Osteoblast (primary cell): Measurements from ENCODE around the gene SLC9C1. TPM values are rescaled to one million over a fixed set of nuclear protein-coding genes. Genes with fewer than 3 reads are reported as not detected.
A peak's percentile ranks its signal among the peaks of the same experiment; 100 is the strongest.

Experiments
- DNase-seq: peaks from one replicate; pipeline ENCODE4 v3.0.0; 2011; ENCODE audit warnings: low spot score, mixed read lengths; ENCODE audit not compliant: insufficient read length; ENCODE audit errors: missing footprints
- H2AFZ ChIP-seq: 2 replicates; pipeline ENCODE4 v1.6.0; 2011; ENCODE audit warnings: mild to moderate bottlenecking, low read length
- H3K27ac ChIP-seq: 2 replicates; pipeline ENCODE4 v1.5.1; 2011; ENCODE audit warnings: mild to moderate bottlenecking, low read depth, low read length, moderate library complexity
- H3K27me3 ChIP-seq: 2 replicates; pipeline ENCODE4 v1.6.0; 2012; ENCODE audit warnings: mild to moderate bottlenecking, control low read depth, inconsistent platforms, low read length, moderate library complexity; ENCODE audit not compliant: insufficient read depth
- H3K36me3 ChIP-seq: 2 replicates; pipeline ENCODE4 v1.5.1; 2011; ENCODE audit warnings: mild to moderate bottlenecking, low read length, control low read depth, moderate library complexity; ENCODE audit not compliant: insufficient read depth
- H3K4me1 ChIP-seq: 2 replicates; pipeline ENCODE4 v1.5.1; 2011; ENCODE audit warnings: mild to moderate bottlenecking, low read length, control low read depth, moderate library complexity; ENCODE audit not compliant: insufficient read depth
- H3K4me2 ChIP-seq: 2 replicates; pipeline ENCODE4 v1.6.0; 2011; ENCODE audit warnings: mild to moderate bottlenecking, low read length; ENCODE audit not compliant: insufficient read depth
- H3K4me3 ChIP-seq: fragments of 200-600 bp; sonication (generic); 3 replicates; pipeline ENCODE4 v1.5.1; 2012; ENCODE audit warnings: mild to moderate bottlenecking, low read length, inconsistent platforms; ENCODE audit not compliant: insufficient read depth
- H3K79me2 ChIP-seq: 2 replicates; pipeline ENCODE4 v1.6.0; 2012; ENCODE audit warnings: mild to moderate bottlenecking, low read length, control low read depth, inconsistent platforms; ENCODE audit not compliant: insufficient read depth
- H3K9me3 ChIP-seq: 2 replicates; pipeline ENCODE4 v1.5.1; 2011; ENCODE audit warnings: low read depth, low read length, control low read depth
- H4K20me1 ChIP-seq: 2 replicates; pipeline ENCODE4 v1.6.0; 2012; ENCODE audit warnings: mild to moderate bottlenecking, low read length, control low read depth; ENCODE audit not compliant: insufficient read depth
- CTCF ChIP-seq: IDR thresholded peaks from 2 replicates; pipeline ENCODE4 v1.5.1; 2011; ENCODE audit warnings: mild to moderate bottlenecking, low read depth, low read length, moderate library complexity; ENCODE audit errors: extremely low read depth
- total RNA-seq: library from RNA; depleted of rRNA; stranded (reverse); fragments of >200 nt; gene quantifications from 2 replicates; pipeline ENCODE4 v1.2.3, GENCODE V29; 2012

Gene SLC9C1
- total RNA-seq, 1 donor, result not detected

GRCh38 chr3:112095731-112096130 is 198.3 kb downstream of the SLC9C1 start:
- H3K27me3 ChIP-seq, result no peaks in the 10 kb centered on the region
- no peak for TF ChIP-seq CTCF

GRCh38 chr3:112093180-112093522 is 200.9 kb downstream of the SLC9C1 start:
- no peak for DNase-seq
- H3K36me3 ChIP-seq, result no peaks in the 10 kb centered on the region
- peaks cover 26% of the 10 kb centered on the region for H3K4me1 ChIP-seq
- H3K27ac ChIP-seq, result peak overlapping the region; percentile 61
- H3K79me2 ChIP-seq, result peaks cover 24% of the 10 kb centered on the region
- peak overlapping the region; percentile 76 for H2AFZ ChIP-seq
- peak overlapping the region; percentile 37 for H3K4me3 ChIP-seq
- TF ChIP-seq CTCF, result no peak
- no peaks in the 10 kb centered on the region for H3K9me3 ChIP-seq
- H3K27me3 ChIP-seq, result no peaks in the 10 kb centered on the region
- H3K4me2 ChIP-seq, result peak overlapping the region; percentile 74
- no peaks in the 10 kb centered on the region for H4K20me1 ChIP-seq

More at GRCh38 chr3:112095731-112096130, 198.3 kb downstream of the SLC9C1 start:
- Histone ChIP-seq H3K36me3 (no peaks in the 10 kb centered on the region), H3K4me2 (no peak overlapping the region), H3K79me2 (peaks cover 10% of the 10 kb centered on the region), H3K27ac (no peak overlapping the region), H4K20me1 (no peaks in the 10 kb centered on the region), H3K4me1 (peaks cover 26% of the 10 kb centered on the region), H2AFZ (no peak overlapping the region), H3K4me3 (no peak overlapping the region), H3K9me3 (no peaks in the 10 kb centered on the region)
- no peak for DNase-seq

GRCh38 chr3:112092496-112093179 is 201.4 kb downstream of the SLC9C1 start:
- no peak for TF ChIP-seq CTCF
- Histone ChIP-seq H3K4me3 (peak overlapping the region; percentile 37), H3K27ac (peak overlapping the region; percentile 61)

GRCh38 chr3:112090887-112091586 is 203.0 kb downstream of the SLC9C1 start:
- Histone ChIP-seq H3K4me3 (no peak overlapping the region), H3K9me3 (no peaks in the 10 kb centered on the region), H3K79me2 (peaks cover 29% of the 10 kb centered on the region), H3K27ac (no peak overlapping the region), H2AFZ (no peak overlapping the region), H3K27me3 (no peaks in the 10 kb centered on the region), H4K20me1 (no peaks in the 10 kb centered on the region), H3K36me3 (no peaks in the 10 kb centered on the region), H3K4me1 (peaks cover 33% of the 10 kb centered on the region), H3K4me2 (no peak overlapping the region)
- DNase-seq, result no peak
- TF ChIP-seq CTCF, result no peak

More at GRCh38 chr3:112092496-112093179, 201.4 kb downstream of the SLC9C1 start:
- Histone ChIP-seq H3K36me3 (no peaks in the 10 kb centered on the region), H4K20me1 (no peaks in the 10 kb centered on the region), H3K4me2 (peak overlapping the region; percentile 74), H3K9me3 (no peaks in the 10 kb centered on the region), H2AFZ (peak overlapping the region; percentile 76), H3K27me3 (no peaks in the 10 kb centered on the region), H3K79me2 (peaks cover 28% of the 10 kb centered on the region), H3K4me1 (peaks cover 25% of the 10 kb centered on the region)
- peak; percentile 84 for DNase-seq
